ENCODE measurements around the gene MRAS. TPM values are rescaled to one million over a fixed set of nuclear protein-coding genes. Genes with fewer than 3 reads are reported as not detected.
A peak's percentile ranks its signal among the peaks of the same experiment; 100 is the strongest.

Gene MRAS
- total and polyA plus RNA-seq, 3 donors from 2014 or later = 21.7 to 35.7 (median 27.6) TPM

DNA sequence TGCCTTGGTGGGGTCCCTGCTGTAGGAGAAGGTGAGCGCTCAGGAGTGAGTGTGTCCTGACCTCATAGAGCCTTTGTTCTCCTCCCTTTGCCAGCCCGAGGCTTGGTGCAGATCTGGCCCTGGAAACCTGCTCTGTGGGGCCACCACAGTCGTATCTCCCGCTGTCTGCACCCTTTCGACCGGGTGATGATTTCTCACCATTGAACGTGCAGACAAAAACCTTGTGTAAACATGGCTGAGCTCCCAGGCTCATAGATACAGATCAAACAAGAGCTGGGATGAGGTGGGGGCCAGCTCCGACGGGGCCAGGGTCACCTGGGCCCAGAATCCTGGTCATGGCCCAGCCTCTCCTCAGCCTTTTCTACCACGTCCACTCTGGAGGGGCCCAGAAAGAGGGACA lies 51.4 kb downstream of the MRAS start:
- no peaks in the 10 kb centered on the region for H3K27me3 ChIP-seq
- H3K27ac ChIP-seq = peak overlapping the region in 1 of 2 donors; percentile 45
- H3K4me1 ChIP-seq = peaks cover 3% of the 10 kb centered on the region
- intact Hi-C loops (cut with DNase I; ENCODE audit: low total_unique reads) = loop anchor here (10.0 kb wide), 1 partner anchor 55 kb away; the partner anchor contains the start of gene MRAS
- WGBS, 2 donors = 81% methylated on average over 10 of the region's 10 CpGs
- H3K4me3 ChIP-seq = no peak overlapping the region
- TF ChIP-seq CTCF (IDR thresholded peaks at IDR 0.05) (no peak), POLR2A (IDR thresholded peaks at IDR 0.05) (no peak)
- no peaks in the 10 kb centered on the region for H3K36me3 ChIP-seq (ENCODE audit: low read depth, missing control alignments)
- no peak for DNase-seq
- no peaks in the 10 kb centered on the region for H3K9me3 ChIP-seq

DNA sequence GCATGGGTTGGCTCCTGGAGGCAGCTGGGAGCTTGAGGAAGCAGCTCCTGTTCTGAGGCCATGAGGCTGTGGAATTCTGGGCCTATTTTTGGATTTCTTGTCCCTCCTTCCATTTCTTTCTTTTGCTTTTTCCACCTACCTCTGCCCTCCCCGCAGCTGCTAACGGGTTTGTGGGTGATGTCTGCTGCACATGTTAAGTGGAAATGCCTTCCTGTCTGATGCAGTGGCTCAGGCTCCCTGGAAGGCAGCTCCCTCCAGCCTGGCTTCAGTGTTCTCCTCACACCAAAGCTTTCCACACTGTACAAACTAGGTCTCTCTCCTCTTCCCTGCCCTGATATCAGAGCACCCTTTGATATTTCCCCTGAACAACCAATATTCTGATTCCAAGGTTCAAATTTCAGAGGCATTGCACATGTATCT lies 52.3 kb downstream of the MRAS start:
- Histone ChIP-seq H3K36me3 (ENCODE audit: low read depth, missing control alignments) (no peaks in the 10 kb centered on the region), H3K4me1 (peaks cover 8% of the 10 kb centered on the region), H3K27me3 (no peaks in the 10 kb centered on the region), H3K27ac (no peak overlapping the region), H3K9me3 (no peaks in the 10 kb centered on the region), H3K4me3 (no peak overlapping the region)
- DNase-seq = no peak
- WGBS, 2 donors = 71 to 75% methylated on average over 2 of the region's 2 CpGs
- intact Hi-C loops (cut with DNase I; ENCODE audit: low total_unique reads) = loop anchor here (10.0 kb wide), 1 partner anchor 56 kb away; the partner anchor contains the start of gene MRAS
- TF ChIP-seq CTCF (IDR thresholded peaks at IDR 0.05) = no peak
- TF ChIP-seq POLR2A (IDR thresholded peaks at IDR 0.05) = no peak

DNA sequence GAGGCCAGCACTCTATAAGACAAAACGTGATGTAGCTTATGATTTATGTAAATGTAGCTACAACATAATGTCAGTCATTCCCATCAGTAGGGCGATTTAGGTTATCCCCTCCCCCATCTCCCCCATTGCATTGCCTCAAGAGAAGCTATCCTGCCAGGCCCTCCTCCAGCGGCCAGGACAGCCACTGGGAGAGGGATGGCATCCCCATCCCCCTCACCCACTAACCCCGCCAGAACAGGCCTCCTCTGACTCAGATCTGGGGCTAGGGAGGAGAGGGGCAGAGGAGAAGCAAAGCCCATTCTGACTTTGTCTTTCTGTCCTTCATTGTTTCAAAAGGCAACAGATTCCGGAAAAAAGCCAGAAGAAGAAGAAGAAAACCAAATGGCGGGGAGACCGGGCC lies 53.5 kb downstream of the MRAS start:
- intact Hi-C loops (cut with DNase I; ENCODE audit: low total_unique reads) = loop anchor here (10.0 kb wide), 1 partner anchor 57 kb away; the partner anchor contains the start of gene MRAS
- Histone ChIP-seq H3K36me3 (ENCODE audit: low read depth, missing control alignments) (no peaks in the 10 kb centered on the region), H3K9me3 (no peaks in the 10 kb centered on the region), H3K4me1 (peaks cover 8% of the 10 kb centered on the region), H3K27me3 (no peaks in the 10 kb centered on the region), H3K27ac (no peak overlapping the region), H3K4me3 (no peak overlapping the region)
- TF ChIP-seq CTCF (IDR thresholded peaks at IDR 0.05) (no peak), POLR2A (IDR thresholded peaks at IDR 0.05) (no peak)
- WGBS, 2 donors = 90 to 94% methylated on average over 7 of the region's 7 CpGs
- no peak for DNase-seq

DNA sequence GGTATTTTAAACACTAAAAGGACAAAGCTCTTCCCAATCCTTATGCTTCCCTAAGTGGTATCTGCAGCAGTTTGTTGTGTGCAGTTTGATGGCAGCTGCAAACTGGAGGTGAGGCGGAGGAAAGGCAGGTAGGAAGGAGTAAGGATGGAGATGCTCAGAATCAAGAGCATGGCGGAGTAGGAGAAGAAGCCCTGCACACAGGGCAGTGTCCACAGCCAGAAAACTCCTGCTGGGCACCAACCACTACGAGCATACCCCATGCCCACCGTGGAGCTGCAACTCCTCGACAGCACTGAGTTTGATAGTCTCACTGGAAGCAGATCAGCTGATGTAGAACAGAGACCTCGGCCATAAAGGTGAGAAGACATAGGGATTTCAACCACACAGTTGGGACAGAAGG lies 55.7 kb downstream of the MRAS start:
- 92 to 93% methylated on average over 5 to 6 of the region's 6 CpGs for WGBS, 2 donors
- no peak for TF ChIP-seq CTCF (IDR thresholded peaks at IDR 0.05)
- no peak for TF ChIP-seq POLR2A (IDR thresholded peaks at IDR 0.05)
- no peaks in the 10 kb centered on the region for H3K9me3 ChIP-seq
- H3K27ac ChIP-seq = peak overlapping the region in 1 of 2 donors; percentile 85
- no peak for DNase-seq
- intact Hi-C loops (cut with DNase I; ENCODE audit: low total_unique reads) = loop anchor here (10.0 kb wide), 1 partner anchor 59 kb away; the partner anchor contains the start of gene MRAS
- H3K27me3 ChIP-seq = no peaks in the 10 kb centered on the region
- no peaks in the 10 kb centered on the region for H3K36me3 ChIP-seq (ENCODE audit: low read depth, missing control alignments)
- no peak overlapping the region for H3K4me3 ChIP-seq
- H3K4me1 ChIP-seq = peaks cover 8% of the 10 kb centered on the region

GRCh38 chr3:138405001-138405400 lies 56.6 kb downstream of the MRAS start:
- Histone ChIP-seq H3K9me3 (no peaks in the 10 kb centered on the region), H3K4me3 (no peak overlapping the region), H3K27ac (peak overlapping the region; percentile 64 to 85), H3K27me3 (no peaks in the 10 kb centered on the region), H3K36me3 (ENCODE audit: low read depth, missing control alignments) (no peaks in the 10 kb centered on the region), H3K4me1 (peaks cover 8% of the 10 kb centered on the region)
- DNase-seq = no peak
- 74 to 77% methylated on average over 7 of the region's 7 CpGs for WGBS, 2 donors
- no peak for TF ChIP-seq CTCF (IDR thresholded peaks at IDR 0.05)
- TF ChIP-seq POLR2A (IDR thresholded peaks at IDR 0.05) = no peak
- intact Hi-C loops (cut with DNase I; ENCODE audit: low total_unique reads) = loop anchor here (10.0 kb wide), 1 partner anchor 60 kb away; the partner anchor contains the start of gene MRAS

Measured in testis (tissue), 3 donors.